SK-N-SH (cell line): ENCODE measurements around the gene TXN2. TPM values are rescaled to one million over a fixed set of nuclear protein-coding genes. Genes with fewer than 3 reads are reported as not detected.

Experiments used
- CTCF ChIA-PET: fragments of 300-600, 350-600 bp; formaldehyde crosslinking; extraction: SDS; loops from one replicate; lab custom pipeline; 2021; lab: Yijun Ruan, JAX
- POLR2A ChIA-PET: fragments of 350-600 bp; sonication (Branson Sonifier 250); formaldehyde crosslinking; extraction: SDS; loops from one replicate; lab custom pipeline; 2020; ENCODE audit warnings: antibody characterized with exemption, inconsistent platforms; lab: Yijun Ruan, JAX
- DNase-seq: peaks from one replicate; pipeline ENCODE4 v3.0.0; 2012
- H2AFZ ChIP-seq: fragments of 200-600 bp; sonication (generic); 2 replicates; pipeline ENCODE4 v1.8.1; 2016; ENCODE audit warnings: antibody characterized with exemption, mild to moderate bottlenecking, low read depth
- H3F3A ChIP-seq: fragments of 200-600 bp; sonication (generic); replicated peaks from 2 replicates; pipeline ENCODE3; 2016; ENCODE audit warnings: antibody characterized with exemption, mild to moderate bottlenecking; ENCODE audit not compliant: insufficient read depth
- H3K27ac ChIP-seq, 2 experiments: fragments of 200-500 bp in 1 of 2; fragments of 200-600 bp in 1 of 2; sonication (Bioruptor generic) in 1 of 2; sonication (generic), shearing (Covaris generic) in 1 of 2; 2 replicates each; pipeline versions ENCODE4 v1.5.1 to v1.6.1; 2014 to 2016; ENCODE audit warnings: low read depth in 2 of 2, inconsistent platforms in 1 of 2, low read length in 1 of 2, mild to moderate bottlenecking in 1 of 2, mixed read lengths in 1 of 2
- H3K27me3 ChIP-seq: fragments of 200-600 bp; sonication (generic), shearing (Covaris generic); 2 replicates; pipeline ENCODE4 v1.6.1; 2016; ENCODE audit warnings: mixed run types; ENCODE audit not compliant: insufficient read depth
- H3K36me3 ChIP-seq, 2 experiments: fragments of 200-500 bp in 1 of 2; fragments of 200-600 bp in 1 of 2; sonication (Bioruptor generic) in 1 of 2; sonication (generic) in 1 of 2; replicated peaks in 1 of 2; 2 replicates each; pipeline versions ENCODE3 to v1.5.1; 2014 to 2016; ENCODE audit warnings: low read length in 1 of 2, mild to moderate bottlenecking in 1 of 2; ENCODE audit not compliant: insufficient read depth in 2 of 2, control insufficient read depth in 1 of 2
- H3K4me1 ChIP-seq, 2 experiments: fragments of 200-500 bp in 1 of 2; fragments of 200-600 bp in 1 of 2; sonication (Bioruptor generic) in 1 of 2; sonication (generic), shearing (Covaris generic) in 1 of 2; 2 replicates each; pipeline versions ENCODE4 v1.5.1 to v1.6.1; 2014 to 2016; ENCODE audit warnings: low read depth in 1 of 2, low read length in 1 of 2, mixed run types in 1 of 2; ENCODE audit not compliant: insufficient read depth in 2 of 2, control insufficient read depth in 1 of 2
- H3K4me2 ChIP-seq: fragments of 200-600 bp; sonication (generic), shearing (Covaris generic); 2 replicates; pipeline ENCODE4 v1.6.1; 2017; ENCODE audit warnings: mixed run types
- H3K4me3 ChIP-seq, 2 experiments: fragments of 200-500 bp in 1 of 2; fragments of 200-600 bp in 1 of 2; sonication (Bioruptor generic) in 1 of 2; sonication (generic), shearing (Covaris generic) in 1 of 2; 2 replicates each; pipeline versions ENCODE4 v1.5.1 to v1.8.1; 2014 to 2016; ENCODE audit warnings: low read depth in 2 of 2, inconsistent platforms in 1 of 2, low read length in 1 of 2, mild to moderate bottlenecking in 1 of 2, mixed read lengths in 1 of 2, moderate library complexity in 1 of 2
- H3K79me2 ChIP-seq: fragments of 200-600 bp; sonication (generic); 2 replicates; pipeline ENCODE4 v1.8.1; 2017; ENCODE audit warnings: mild to moderate bottlenecking; ENCODE audit not compliant: insufficient read depth
- H3K9ac ChIP-seq: fragments of 200-600 bp; sonication (generic); 2 replicates; pipeline ENCODE4 v1.6.1; 2017; ENCODE audit warnings: mixed run types
- H3K9me2 ChIP-seq: fragments of 200-600 bp; sonication (generic); 2 replicates; pipeline ENCODE4 v1.6.1; 2017; ENCODE audit warnings: mixed run types
- H3K9me3 ChIP-seq: fragments of 200-600 bp; sonication (generic); 2 replicates; pipeline ENCODE4 v1.6.1; 2017; ENCODE audit warnings: mixed run types, mild to moderate bottlenecking, moderate library complexity
- H4K20me1 ChIP-seq: fragments of 200-600 bp; sonication (generic); 2 replicates; pipeline ENCODE4 v1.6.1; 2017; ENCODE audit warnings: mild to moderate bottlenecking, mixed run types; ENCODE audit not compliant: insufficient read depth
- CHD2 ChIP-seq: fragments of 150-350 bp; IDR thresholded peaks from 2 replicates; pipeline ENCODE4 v1.6.1; 2018; ENCODE audit warnings: low read length; ENCODE audit not compliant: partially characterized antibody
- EP300 ChIP-seq, 2 experiments: IDR thresholded peaks; 2 replicates each; pipeline versions ENCODE4 v1.4.0 to v1.6.1; 2012; ENCODE audit warnings: borderline replicate concordance in 1 of 2, low read depth in 1 of 2, low read length in 1 of 2
- FOSL2 ChIP-seq: IDR thresholded peaks from 2 replicates; pipeline ENCODE4 v1.4.0; 2012; ENCODE audit warnings: low read depth, mild to moderate bottlenecking, moderate library complexity, borderline replicate concordance
- GABPA ChIP-seq: IDR thresholded peaks from 2 replicates; pipeline ENCODE4 v1.4.0; 2012; ENCODE audit warnings: low read depth, mild to moderate bottlenecking
- GATA2 ChIP-seq: sonication (generic); formaldehyde crosslinking; IDR thresholded peaks from 2 replicates; pipeline ENCODE4 v1.5.0; 2020; ENCODE audit warnings: mild to moderate bottlenecking, missing genetic modification reagents
- JUND ChIP-seq: IDR thresholded peaks from 2 replicates; pipeline ENCODE4 v1.4.0; 2012
- MEF2A ChIP-seq: IDR thresholded peaks from 2 replicates; pipeline ENCODE4 v1.4.0; 2012; ENCODE audit warnings: low read depth, borderline replicate concordance
- NFIC ChIP-seq: IDR thresholded peaks from 2 replicates; pipeline ENCODE4 v1.4.0; 2012; ENCODE audit warnings: borderline replicate concordance
- NRF1 ChIP-seq: IDR thresholded peaks from 2 replicates; pipeline ENCODE4 v1.6.1; 2012; ENCODE audit warnings: low read depth, mild to moderate bottlenecking, low read length
- POLR2AphosphoS5 ChIP-seq: IDR thresholded peaks from 2 replicates; pipeline ENCODE4 v1.6.1; 2012; ENCODE audit warnings: low read depth, low read length
- RCOR1 ChIP-seq: fragments of 150-350 bp; IDR thresholded peaks from 2 replicates; pipeline ENCODE4 v1.6.1; 2017; ENCODE audit warnings: antibody characterized with exemption, low read length
- RXRA ChIP-seq: IDR thresholded peaks from 2 replicates; pipeline ENCODE4 v1.4.0; 2012; ENCODE audit warnings: low read depth, mild to moderate bottlenecking, borderline replicate concordance
- SIN3A ChIP-seq: IDR thresholded peaks from 2 replicates; pipeline ENCODE4 v1.6.1; 2012; ENCODE audit warnings: low read depth, mild to moderate bottlenecking, low read length, moderate library complexity, borderline replicate concordance
- SMC3 ChIP-seq: IDR thresholded peaks from 2 replicates; pipeline ENCODE4 v1.6.1; 2012; ENCODE audit warnings: low read depth, low read length, improper control_type of control experiment
- TCF12 ChIP-seq: IDR thresholded peaks from 2 replicates; pipeline ENCODE4 v1.4.0; 2012
- TEAD4 ChIP-seq: IDR thresholded peaks from 2 replicates; pipeline ENCODE4 v1.4.0; 2012; ENCODE audit warnings: mild to moderate bottlenecking, borderline replicate concordance; ENCODE audit not compliant: insufficient read depth
- YY1 ChIP-seq: IDR thresholded peaks from 2 replicates; pipeline ENCODE4 v1.4.0; 2012; ENCODE audit warnings: low read depth, mild to moderate bottlenecking
- WGBS: methylation state at CpG from one replicate; pipeline ENCODE4 v1.1.6; 2017; ENCODE audit warnings: low lambda C conversion rate; 5-methylcytosine and 5-hydroxymethylcytosine counted together
- polyA plus RNA-seq, 3 experiments: library from polyadenylated mRNA; depleted of rRNA; stranded (reverse); fragments of >200 nt; gene quantifications; 2 replicates each; pipeline ENCODE4 v1.2.3, GENCODE V29; 2012
- TF ChIP-seq, protein P1 (sequence below): IDR thresholded peaks from 2 replicates; pipeline ENCODE4 v1.4.0; 2012; ENCODE audit warnings: low read depth
- TF ChIP-seq, protein P2 (sequence below): IDR thresholded peaks from 2 replicates; pipeline ENCODE4 v1.6.1; 2012; ENCODE audit warnings: mild to moderate bottlenecking, low read depth, low read length, moderate library complexity
- TF ChIP-seq, protein P3 (sequence below): IDR thresholded peaks from 2 replicates; pipeline ENCODE4 v1.4.0; 2012; ENCODE audit warnings: low read depth, borderline replicate concordance
- TF ChIP-seq, protein P4 (sequence below): fragments of 200-600 bp; sonication (generic); IDR thresholded peaks from 2 replicates; pipeline ENCODE4 v1.6.1; 2017; ENCODE audit warnings: antibody characterized with exemption, mild to moderate bottlenecking, moderate library complexity
- TF ChIP-seq, protein P5 (sequence below): IDR thresholded peaks from 2 replicates; pipeline ENCODE4; 2012
- TF ChIP-seq, protein P6 (sequence below): fragments of 150-350 bp; IDR thresholded peaks from 2 replicates; pipeline ENCODE4 v1.6.1; 2017; ENCODE audit warnings: antibody characterized with exemption, low read length, low read depth, borderline replicate concordance

The TXN2 gene
- polyA plus RNA-seq, 1 of the 3 experiments (the other 2 are of a cell fraction): 251 TPM

DNA sequence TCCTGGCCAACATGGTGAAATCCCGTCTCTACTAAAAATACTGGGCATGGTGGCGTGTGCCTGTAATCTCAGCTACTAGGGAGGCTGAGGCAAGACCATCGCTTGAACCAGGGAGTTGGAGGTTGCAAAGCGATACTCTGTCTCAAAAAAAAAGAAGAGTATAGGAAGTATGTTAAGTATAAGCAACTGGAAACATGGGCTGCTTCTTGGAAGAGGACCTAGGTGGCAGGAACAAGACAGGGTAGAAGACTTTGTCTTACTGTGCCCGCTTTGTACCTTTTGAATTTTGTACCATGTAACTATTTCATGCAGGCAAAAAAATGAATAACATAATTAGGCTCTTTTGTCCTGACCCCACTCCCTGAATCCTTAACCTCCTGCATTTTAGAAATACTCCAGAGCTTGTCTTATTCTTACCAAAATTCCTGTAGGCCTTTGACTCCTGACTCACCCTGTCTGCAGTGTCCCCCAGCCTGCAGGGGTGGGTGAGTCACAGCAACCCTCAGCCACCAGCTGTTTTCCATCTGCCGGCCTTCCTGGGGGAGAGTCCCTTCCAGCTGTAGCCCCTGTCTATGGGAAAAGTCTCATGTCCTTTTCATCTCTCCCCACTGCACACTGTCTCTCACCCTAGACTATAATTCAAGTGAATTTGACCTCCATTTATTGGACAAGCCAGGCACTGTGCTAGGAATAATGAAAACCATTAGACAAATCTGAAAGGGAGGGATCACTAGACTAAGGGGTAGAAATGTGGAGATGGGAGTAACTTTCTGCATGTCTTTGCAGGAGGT, 41.8 kb downstream of the TXN2 start:
- H3K9ac ChIP-seq: no peak overlapping the region; the same call in 1 of the 2 replicates
- no peaks in the 10 kb centered on the region for H3K9me2 ChIP-seq
- ChIA-PET POLR2A (no interaction called here), CTCF (no interaction called here)
- no peaks in the 10 kb centered on the region for H3K79me2 ChIP-seq
- H3K4me3 ChIP-seq: no peak overlapping the region
- H3K4me1 ChIP-seq: peaks cover 0 to 16% of the 10 kb centered on the region in 2 experiments; a peak in 2 of 4 replicates
- H4K20me1 ChIP-seq: no peaks in the 10 kb centered on the region
- H3K9me3 ChIP-seq: no peaks in the 10 kb centered on the region
- H3K27ac ChIP-seq: peak overlapping the region in 1 of 2 experiments; percentile 84; a peak in 2 of 4 replicates
- H3K36me3 ChIP-seq: no peaks in the 10 kb centered on the region
- peak; percentile 51 for DNase-seq
- WGBS: 67% methylated on average over 6 of the region's 6 CpGs
- no peak overlapping the region for H2AFZ ChIP-seq
- H3K27me3 ChIP-seq: no peaks in the 10 kb centered on the region
- TF ChIP-seq GABPA (0 out of 2 replicates have a peak, but pooled peaks have one; percentile 28), YY1 (peak; percentile 22; the same call in 1 of the 2 replicates), JUND (peak; percentile 95), EP300 (IDR thresholded peaks at IDR 0.05; ENCODE audit: borderline replicate concordance in 1 of 2, low read depth in 1 of 2, low read length in 1 of 2) (peak in 1 of 2 experiments; percentile 94; a peak in 2 of 4 replicates), FOSL2 (peak; percentile 99), MEF2A (peak; percentile 53; the same call in 1 of the 2 replicates), RXRA (peak; percentile 91; the same call in 1 of the 2 replicates), CHD2 (no peak), TCF12 (peak; percentile 99), TEAD4 (peak; percentile 82), GATA2 (CRISPR knock-in tag) (no peak), RCOR1 (no peak), SMC3 (no peak), NRF1 (no peak), NFIC (peak; percentile 78), POLR2AphosphoS5 (peak; percentile 75; the same call in 1 of the 2 replicates), SIN3A (peak; percentile 53; the same call in 1 of the 2 replicates)
- TF ChIP-seq, protein P1, sequence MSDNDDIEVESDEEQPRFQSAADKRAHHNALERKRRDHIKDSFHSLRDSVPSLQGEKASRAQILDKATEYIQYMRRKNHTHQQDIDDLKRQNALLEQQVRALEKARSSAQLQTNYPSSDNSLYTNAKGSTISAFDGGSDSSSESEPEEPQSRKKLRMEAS: peak; percentile 75; the same call in 1 of the 2 replicates
- TF ChIP-seq, protein P2, sequence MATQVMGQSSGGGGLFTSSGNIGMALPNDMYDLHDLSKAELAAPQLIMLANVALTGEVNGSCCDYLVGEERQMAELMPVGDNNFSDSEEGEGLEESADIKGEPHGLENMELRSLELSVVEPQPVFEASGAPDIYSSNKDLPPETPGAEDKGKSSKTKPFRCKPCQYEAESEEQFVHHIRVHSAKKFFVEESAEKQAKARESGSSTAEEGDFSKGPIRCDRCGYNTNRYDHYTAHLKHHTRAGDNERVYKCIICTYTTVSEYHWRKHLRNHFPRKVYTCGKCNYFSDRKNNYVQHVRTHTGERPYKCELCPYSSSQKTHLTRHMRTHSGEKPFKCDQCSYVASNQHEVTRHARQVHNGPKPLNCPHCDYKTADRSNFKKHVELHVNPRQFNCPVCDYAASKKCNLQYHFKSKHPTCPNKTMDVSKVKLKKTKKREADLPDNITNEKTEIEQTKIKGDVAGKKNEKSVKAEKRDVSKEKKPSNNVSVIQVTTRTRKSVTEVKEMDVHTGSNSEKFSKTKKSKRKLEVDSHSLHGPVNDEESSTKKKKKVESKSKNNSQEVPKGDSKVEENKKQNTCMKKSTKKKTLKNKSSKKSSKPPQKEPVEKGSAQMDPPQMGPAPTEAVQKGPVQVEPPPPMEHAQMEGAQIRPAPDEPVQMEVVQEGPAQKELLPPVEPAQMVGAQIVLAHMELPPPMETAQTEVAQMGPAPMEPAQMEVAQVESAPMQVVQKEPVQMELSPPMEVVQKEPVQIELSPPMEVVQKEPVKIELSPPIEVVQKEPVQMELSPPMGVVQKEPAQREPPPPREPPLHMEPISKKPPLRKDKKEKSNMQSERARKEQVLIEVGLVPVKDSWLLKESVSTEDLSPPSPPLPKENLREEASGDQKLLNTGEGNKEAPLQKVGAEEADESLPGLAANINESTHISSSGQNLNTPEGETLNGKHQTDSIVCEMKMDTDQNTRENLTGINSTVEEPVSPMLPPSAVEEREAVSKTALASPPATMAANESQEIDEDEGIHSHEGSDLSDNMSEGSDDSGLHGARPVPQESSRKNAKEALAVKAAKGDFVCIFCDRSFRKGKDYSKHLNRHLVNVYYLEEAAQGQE: peak; percentile 42; the same call in 1 of the 2 replicates
- TF ChIP-seq, protein P3, sequence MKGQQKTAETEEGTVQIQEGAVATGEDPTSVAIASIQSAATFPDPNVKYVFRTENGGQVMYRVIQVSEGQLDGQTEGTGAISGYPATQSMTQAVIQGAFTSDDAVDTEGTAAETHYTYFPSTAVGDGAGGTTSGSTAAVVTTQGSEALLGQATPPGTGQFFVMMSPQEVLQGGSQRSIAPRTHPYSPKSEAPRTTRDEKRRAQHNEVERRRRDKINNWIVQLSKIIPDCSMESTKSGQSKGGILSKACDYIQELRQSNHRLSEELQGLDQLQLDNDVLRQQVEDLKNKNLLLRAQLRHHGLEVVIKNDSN: no peak
- TF ChIP-seq, protein P4, sequence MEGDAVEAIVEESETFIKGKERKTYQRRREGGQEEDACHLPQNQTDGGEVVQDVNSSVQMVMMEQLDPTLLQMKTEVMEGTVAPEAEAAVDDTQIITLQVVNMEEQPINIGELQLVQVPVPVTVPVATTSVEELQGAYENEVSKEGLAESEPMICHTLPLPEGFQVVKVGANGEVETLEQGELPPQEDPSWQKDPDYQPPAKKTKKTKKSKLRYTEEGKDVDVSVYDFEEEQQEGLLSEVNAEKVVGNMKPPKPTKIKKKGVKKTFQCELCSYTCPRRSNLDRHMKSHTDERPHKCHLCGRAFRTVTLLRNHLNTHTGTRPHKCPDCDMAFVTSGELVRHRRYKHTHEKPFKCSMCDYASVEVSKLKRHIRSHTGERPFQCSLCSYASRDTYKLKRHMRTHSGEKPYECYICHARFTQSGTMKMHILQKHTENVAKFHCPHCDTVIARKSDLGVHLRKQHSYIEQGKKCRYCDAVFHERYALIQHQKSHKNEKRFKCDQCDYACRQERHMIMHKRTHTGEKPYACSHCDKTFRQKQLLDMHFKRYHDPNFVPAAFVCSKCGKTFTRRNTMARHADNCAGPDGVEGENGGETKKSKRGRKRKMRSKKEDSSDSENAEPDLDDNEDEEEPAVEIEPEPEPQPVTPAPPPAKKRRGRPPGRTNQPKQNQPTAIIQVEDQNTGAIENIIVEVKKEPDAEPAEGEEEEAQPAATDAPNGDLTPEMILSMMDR: no peak
- TF ChIP-seq, protein P5, sequence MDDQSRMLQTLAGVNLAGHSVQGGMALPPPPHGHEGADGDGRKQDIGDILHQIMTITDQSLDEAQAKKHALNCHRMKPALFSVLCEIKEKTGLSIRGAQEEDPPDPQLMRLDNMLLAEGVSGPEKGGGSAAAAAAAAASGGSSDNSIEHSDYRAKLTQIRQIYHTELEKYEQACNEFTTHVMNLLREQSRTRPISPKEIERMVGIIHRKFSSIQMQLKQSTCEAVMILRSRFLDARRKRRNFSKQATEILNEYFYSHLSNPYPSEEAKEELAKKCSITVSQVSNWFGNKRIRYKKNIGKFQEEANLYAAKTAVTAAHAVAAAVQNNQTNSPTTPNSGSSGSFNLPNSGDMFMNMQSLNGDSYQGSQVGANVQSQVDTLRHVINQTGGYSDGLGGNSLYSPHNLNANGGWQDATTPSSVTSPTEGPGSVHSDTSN: peak; percentile 86
- TF ChIP-seq, protein P6, sequence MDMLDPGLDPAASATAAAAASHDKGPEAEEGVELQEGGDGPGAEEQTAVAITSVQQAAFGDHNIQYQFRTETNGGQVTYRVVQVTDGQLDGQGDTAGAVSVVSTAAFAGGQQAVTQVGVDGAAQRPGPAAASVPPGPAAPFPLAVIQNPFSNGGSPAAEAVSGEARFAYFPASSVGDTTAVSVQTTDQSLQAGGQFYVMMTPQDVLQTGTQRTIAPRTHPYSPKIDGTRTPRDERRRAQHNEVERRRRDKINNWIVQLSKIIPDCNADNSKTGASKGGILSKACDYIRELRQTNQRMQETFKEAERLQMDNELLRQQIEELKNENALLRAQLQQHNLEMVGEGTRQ: no peak
- peaks cover 21% of the 10 kb centered on the region for H3F3A ChIP-seq
- H3K4me2 ChIP-seq: peak overlapping the region; percentile 45
